WTC11 (cell line): ENCODE data around the gene FNDC3B. TPM values are rescaled to one million over a fixed set of nuclear protein-coding genes. Genes with fewer than 3 reads are reported as not detected.

Experiments
- ATAC-seq: fragments of 200-7000 bp; cut with Tn5 transposase; 2 replicates; pipeline ENCODE4 v1.10.0; 2021; ENCODE audit warnings: mild to moderate bottlenecking, moderate library complexity
- CTCF ChIA-PET: fragments of 300-600 bp; sonication (Branson Sonifier 250); formaldehyde crosslinking; loops from one replicate; lab custom pipeline; 2021; ENCODE audit warnings: antibody characterized with exemption; lab: Charles Lee
- POLR2A ChIA-PET: fragments of 350-600 bp; sonication (Branson Sonifier 250); formaldehyde crosslinking; loops from one replicate; lab custom pipeline; 2021; ENCODE audit warnings: antibody characterized with exemption; lab: Charles Lee
- DNase-seq: peaks from one replicate; pipeline ENCODE4 v3.0.0; 2021; ENCODE audit warnings: low spot score
- H3K27ac Mint-ChIP-seq: 2 replicates; pipeline ENCODE4 v1.8.0; 2021; ENCODE audit warnings: mixed read lengths
- H3K27me3 Mint-ChIP-seq: 2 replicates; pipeline ENCODE4 v1.8.0; 2021; ENCODE audit warnings: low read depth, mild to moderate bottlenecking, moderate library complexity, mixed read lengths
- H3K36me3 Mint-ChIP-seq: 2 replicates; pipeline ENCODE4 v1.8.0; 2021; ENCODE audit warnings: mixed read lengths
- H3K4me1 Mint-ChIP-seq: 2 replicates; pipeline ENCODE4 v1.8.0; 2022; ENCODE audit warnings: mixed read lengths
- H3K4me3 Mint-ChIP-seq: 2 replicates; pipeline ENCODE4 v1.8.0; 2021; ENCODE audit warnings: mild to moderate bottlenecking, moderate library complexity, mixed read lengths
- H3K9me3 Mint-ChIP-seq: 2 replicates; pipeline ENCODE4 v1.8.0; 2021; ENCODE audit warnings: mixed read lengths
- AFF4 ChIP-seq: sonication (generic); formaldehyde crosslinking; IDR thresholded peaks from 2 replicates; pipeline ENCODE4 v1.8.1; 2023; ENCODE audit warnings: mild to moderate bottlenecking, missing genetic modification reagents, borderline replicate concordance
- ERG ChIP-seq: fragments of 250-450 bp; sonication (Bioruptor Pico); IDR thresholded peaks from 2 replicates; pipeline ENCODE4 v1.8.0; 2021; ENCODE audit warnings: mild to moderate bottlenecking
- FOXJ3 ChIP-seq: sonication (generic); formaldehyde crosslinking; IDR thresholded peaks from 2 replicates; pipeline ENCODE4 v1.9.0; 2021; ENCODE audit warnings: missing genetic modification reagents, mild to moderate bottlenecking, borderline replicate concordance
- FOXK1 ChIP-seq: sonication (generic); formaldehyde crosslinking; IDR thresholded peaks from 2 replicates; pipeline ENCODE4 v1.8.0; 2022; ENCODE audit warnings: mild to moderate bottlenecking, moderate library complexity, missing genetic modification reagents
- FOXP1 ChIP-seq: sonication (generic); formaldehyde crosslinking; IDR thresholded peaks from 2 replicates; pipeline ENCODE4 v1.8.0; 2022; ENCODE audit warnings: missing genetic modification reagents, mild to moderate bottlenecking, moderate library complexity, borderline replicate concordance
- JAZF1 ChIP-seq: fragments of 250-450 bp; sonication (Bioruptor Pico); IDR thresholded peaks from 2 replicates; pipeline ENCODE4 v1.9.0; 2021; ENCODE audit warnings: moderate library complexity, mild to moderate bottlenecking, inconsistent platforms
- JUN ChIP-seq: sonication (generic); formaldehyde crosslinking; IDR thresholded peaks from 2 replicates; pipeline ENCODE4 v1.8.0; 2023; ENCODE audit warnings: mild to moderate bottlenecking, missing genetic modification reagents
- MYBL2 ChIP-seq: sonication (generic); formaldehyde crosslinking; IDR thresholded peaks from 2 replicates; pipeline ENCODE4 v1.8.1; 2023; ENCODE audit warnings: mild to moderate bottlenecking, moderate library complexity, missing genetic modification reagents
- NFATC4 ChIP-seq: fragments of 250-450 bp; sonication (Bioruptor Pico); IDR thresholded peaks from 2 replicates; pipeline ENCODE4 v1.9.0; 2021; ENCODE audit warnings: mild to moderate bottlenecking
- NR3C1 ChIP-seq: sonication (generic); formaldehyde crosslinking; conservative IDR thresholded peaks from 2 replicates; pipeline ENCODE4 v1.8.1; 2023; ENCODE audit warnings: low read depth, mild to moderate bottlenecking, missing genetic modification reagents
- OVOL2 ChIP-seq: fragments of 250-450 bp; sonication (Bioruptor Pico); IDR thresholded peaks from 2 replicates; pipeline ENCODE4 v1.9.0; 2021; ENCODE audit warnings: mild to moderate bottlenecking, borderline replicate concordance
- SMAD4 ChIP-seq: sonication (generic); formaldehyde crosslinking; IDR thresholded peaks from 2 replicates; pipeline ENCODE4 v1.8.0; 2022; ENCODE audit warnings: mild to moderate bottlenecking, missing genetic modification reagents
- SP1 ChIP-seq: sonication (generic); formaldehyde crosslinking; conservative IDR thresholded peaks from 2 replicates; pipeline ENCODE4 v1.8.1; 2022; ENCODE audit warnings: missing genetic modification reagents
- ZNF121 ChIP-seq: sonication (generic); formaldehyde crosslinking; IDR thresholded peaks from 2 replicates; pipeline ENCODE4 v1.8.0; 2023; ENCODE audit warnings: missing genetic modification reagents
- total RNA-seq: library from RNA; stranded (reverse); gene quantifications from 3 replicates; pipeline ENCODE4 v1.2.3, GENCODE V29; 2021
- TF ChIP-seq, protein P1 (sequence below): sonication (generic); formaldehyde crosslinking; IDR thresholded peaks from 2 replicates; pipeline ENCODE4 v1.8.1; 2022; ENCODE audit warnings: low read depth, missing genetic modification reagents, borderline replicate concordance
- TF ChIP-seq, protein P2 (sequence below): fragments of 250-450 bp; sonication (Bioruptor Pico); conservative IDR thresholded peaks from 2 replicates; pipeline ENCODE4 v1.9.0; 2021; ENCODE audit warnings: mild to moderate bottlenecking
- TF ChIP-seq, protein P3 (sequence below): sonication (generic); formaldehyde crosslinking; IDR thresholded peaks from 2 replicates; pipeline ENCODE4 v1.8.1; 2022; ENCODE audit warnings: mild to moderate bottlenecking, missing genetic modification reagents, moderate library complexity, borderline replicate concordance
- TF ChIP-seq, protein P4 (sequence below): sonication (generic); formaldehyde crosslinking; IDR thresholded peaks from 2 replicates; pipeline ENCODE4 v1.8.1; 2023; ENCODE audit warnings: mild to moderate bottlenecking, missing genetic modification reagents, moderate library complexity
- TF ChIP-seq, protein P5 (sequence below): fragments of 250-450 bp; sonication (Bioruptor Pico); IDR thresholded peaks from 2 replicates; pipeline ENCODE4 v1.9.0; 2021; ENCODE audit warnings: moderate library complexity, mild to moderate bottlenecking, inconsistent platforms, borderline replicate concordance
- TF ChIP-seq, protein P6 (sequence below): sonication (generic); formaldehyde crosslinking; IDR thresholded peaks from 2 replicates; pipeline ENCODE4 v1.8.0; 2022; ENCODE audit warnings: mild to moderate bottlenecking, missing genetic modification reagents

The FNDC3B gene
- total RNA-seq, 1 experiment from 2014 or later: 42.8 TPM

DNA sequence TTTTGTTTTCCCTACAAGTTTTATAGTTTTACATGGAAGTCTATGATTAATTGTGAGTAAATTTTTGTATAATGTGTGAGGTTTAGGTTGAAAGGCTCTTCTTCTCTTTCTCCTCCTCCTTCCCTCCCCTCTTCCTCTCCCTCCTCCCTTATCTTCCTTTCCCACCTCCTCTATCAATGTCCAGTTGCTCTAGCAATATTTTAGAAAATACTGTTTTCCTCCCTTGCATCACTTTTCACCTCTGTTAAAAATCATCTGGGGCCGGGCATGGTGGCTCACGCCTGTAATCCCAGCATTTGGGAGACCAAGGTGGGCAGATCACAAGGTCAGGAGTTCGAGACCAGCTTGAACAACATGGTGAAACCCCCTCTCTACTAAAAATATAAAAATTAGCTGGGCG is 119.4 kb downstream of the FNDC3B start:
- Mint-ChIP-seq H3K9me3 (no peaks in the 10 kb centered on the region), H3K4me1 (peaks cover 89% of the 10 kb centered on the region), H3K36me3 (no peaks in the 10 kb centered on the region), H3K27me3 (no peaks in the 10 kb centered on the region), H3K27ac (no peak overlapping the region), H3K4me3 (no peak overlapping the region)
- no peak for TF ChIP-seq NR3C1 (CRISPR knock-in tag)
- TF ChIP-seq, protein P1, sequence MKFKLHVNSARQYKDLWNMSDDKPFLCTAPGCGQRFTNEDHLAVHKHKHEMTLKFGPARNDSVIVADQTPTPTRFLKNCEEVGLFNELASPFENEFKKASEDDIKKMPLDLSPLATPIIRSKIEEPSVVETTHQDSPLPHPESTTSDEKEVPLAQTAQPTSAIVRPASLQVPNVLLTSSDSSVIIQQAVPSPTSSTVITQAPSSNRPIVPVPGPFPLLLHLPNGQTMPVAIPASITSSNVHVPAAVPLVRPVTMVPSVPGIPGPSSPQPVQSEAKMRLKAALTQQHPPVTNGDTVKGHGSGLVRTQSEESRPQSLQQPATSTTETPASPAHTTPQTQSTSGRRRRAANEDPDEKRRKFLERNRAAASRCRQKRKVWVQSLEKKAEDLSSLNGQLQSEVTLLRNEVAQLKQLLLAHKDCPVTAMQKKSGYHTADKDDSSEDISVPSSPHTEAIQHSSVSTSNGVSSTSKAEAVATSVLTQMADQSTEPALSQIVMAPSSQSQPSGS (CRISPR knock-in tag): no peak
- TF ChIP-seq, protein P2, sequence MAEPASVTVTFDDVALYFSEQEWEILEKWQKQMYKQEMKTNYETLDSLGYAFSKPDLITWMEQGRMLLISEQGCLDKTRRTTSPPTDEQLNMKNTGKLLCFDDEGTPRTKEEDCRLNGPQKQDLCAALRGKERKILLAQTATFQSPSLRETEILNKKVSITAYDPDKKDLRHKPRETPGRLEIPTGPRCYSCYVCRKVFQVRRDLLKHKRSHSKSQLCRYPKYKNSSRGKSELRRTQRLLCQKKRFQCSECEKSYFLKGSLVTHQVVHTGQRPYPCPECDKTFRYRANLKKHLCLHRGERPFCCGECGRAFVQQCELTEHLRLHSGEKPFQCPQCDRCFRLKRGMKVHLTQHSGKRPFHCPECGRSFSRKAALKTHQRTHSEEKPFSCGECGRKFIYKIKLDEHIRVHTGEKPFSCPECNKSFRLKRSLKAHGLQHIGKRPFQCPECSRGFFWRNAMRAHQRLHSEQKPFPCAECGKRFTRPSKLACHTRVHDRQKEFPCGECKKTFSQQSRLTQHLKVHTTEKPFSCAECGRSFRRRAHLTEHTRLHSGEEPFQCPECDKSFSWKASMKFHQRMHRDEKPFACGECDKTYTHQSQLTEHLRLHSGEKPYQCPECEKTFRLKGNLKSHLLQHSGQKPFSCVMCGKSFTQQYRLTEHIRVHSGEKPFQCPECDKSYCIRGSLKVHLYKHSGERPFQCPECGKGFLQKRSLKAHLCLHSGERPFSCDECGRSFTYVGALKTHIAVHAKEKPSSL (CRISPR knock-in tag): no peak
- no peak for TF ChIP-seq FOXJ3
- no peak for TF ChIP-seq AFF4 (CRISPR knock-in tag)
- no peak for TF ChIP-seq NFATC4
- TF ChIP-seq JAZF1 (CRISPR knock-in tag): no peak
- TF ChIP-seq, protein P3, sequence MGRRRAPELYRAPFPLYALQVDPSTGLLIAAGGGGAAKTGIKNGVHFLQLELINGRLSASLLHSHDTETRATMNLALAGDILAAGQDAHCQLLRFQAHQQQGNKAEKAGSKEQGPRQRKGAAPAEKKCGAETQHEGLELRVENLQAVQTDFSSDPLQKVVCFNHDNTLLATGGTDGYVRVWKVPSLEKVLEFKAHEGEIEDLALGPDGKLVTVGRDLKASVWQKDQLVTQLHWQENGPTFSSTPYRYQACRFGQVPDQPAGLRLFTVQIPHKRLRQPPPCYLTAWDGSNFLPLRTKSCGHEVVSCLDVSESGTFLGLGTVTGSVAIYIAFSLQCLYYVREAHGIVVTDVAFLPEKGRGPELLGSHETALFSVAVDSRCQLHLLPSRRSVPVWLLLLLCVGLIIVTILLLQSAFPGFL: no peak
- TF ChIP-seq FOXK1 (CRISPR knock-in tag): no peak
- no peak for TF ChIP-seq SP1
- TF ChIP-seq FOXP1 (CRISPR knock-in tag): no peak
- no peak for TF ChIP-seq JUN (CRISPR knock-in tag)
- TF ChIP-seq SMAD4 (CRISPR knock-in tag): no peak
- no peak for TF ChIP-seq OVOL2 (CRISPR knock-in tag)
- TF ChIP-seq, protein P4, sequence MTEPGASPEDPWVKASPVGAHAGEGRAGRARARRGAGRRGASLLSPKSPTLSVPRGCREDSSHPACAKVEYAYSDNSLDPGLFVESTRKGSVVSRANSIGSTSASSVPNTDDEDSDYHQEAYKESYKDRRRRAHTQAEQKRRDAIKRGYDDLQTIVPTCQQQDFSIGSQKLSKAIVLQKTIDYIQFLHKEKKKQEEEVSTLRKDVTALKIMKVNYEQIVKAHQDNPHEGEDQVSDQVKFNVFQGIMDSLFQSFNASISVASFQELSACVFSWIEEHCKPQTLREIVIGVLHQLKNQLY (CRISPR knock-in tag): no peak
- TF ChIP-seq MYBL2 (CRISPR knock-in tag): no peak
- TF ChIP-seq ZNF121 (CRISPR knock-in tag): no peak
- CTCF ChIA-PET: no interaction called here
- no peak for DNase-seq
- POLR2A ChIA-PET: no interaction called here
- ATAC-seq: no peak

GRCh38 chr3:172159376-172159775 is 120.0 kb downstream of the FNDC3B start:
- CTCF ChIA-PET: no interaction called here
- TF ChIP-seq, protein P5, sequence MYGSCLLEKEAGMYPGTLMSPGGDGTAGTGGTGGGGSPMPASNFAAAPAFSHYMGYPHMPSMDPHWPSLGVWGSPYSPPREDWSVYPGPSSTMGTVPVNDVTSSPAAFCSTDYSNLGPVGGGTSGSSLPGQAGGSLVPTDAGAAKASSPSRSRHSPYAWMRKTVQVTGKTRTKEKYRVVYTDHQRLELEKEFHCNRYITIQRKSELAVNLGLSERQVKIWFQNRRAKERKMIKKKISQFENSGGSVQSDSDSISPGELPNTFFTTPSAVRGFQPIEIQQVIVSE: no peak
- TF ChIP-seq FOXP1 (CRISPR knock-in tag): no peak
- TF ChIP-seq MYBL2 (CRISPR knock-in tag): no peak
- no peak for TF ChIP-seq OVOL2 (CRISPR knock-in tag)
- TF ChIP-seq, protein P6, sequence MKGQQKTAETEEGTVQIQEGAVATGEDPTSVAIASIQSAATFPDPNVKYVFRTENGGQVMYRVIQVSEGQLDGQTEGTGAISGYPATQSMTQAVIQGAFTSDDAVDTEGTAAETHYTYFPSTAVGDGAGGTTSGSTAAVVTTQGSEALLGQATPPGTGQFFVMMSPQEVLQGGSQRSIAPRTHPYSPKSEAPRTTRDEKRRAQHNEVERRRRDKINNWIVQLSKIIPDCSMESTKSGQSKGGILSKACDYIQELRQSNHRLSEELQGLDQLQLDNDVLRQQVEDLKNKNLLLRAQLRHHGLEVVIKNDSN (CRISPR knock-in tag): no peak
- no peak for TF ChIP-seq ERG (CRISPR knock-in tag)

More at GRCh38 chr3:172159376-172159775, 120.0 kb downstream of the FNDC3B start:
- no peaks in the 10 kb centered on the region for H3K27me3 Mint-ChIP-seq
- H3K9me3 Mint-ChIP-seq: no peaks in the 10 kb centered on the region
- H3K4me3 Mint-ChIP-seq: no peak overlapping the region
- H3K4me1 Mint-ChIP-seq: peaks cover 82% of the 10 kb centered on the region
- DNase-seq (no peak), ATAC-seq (no peak)
- POLR2A ChIA-PET: no interaction called here
- H3K36me3 Mint-ChIP-seq: no peaks in the 10 kb centered on the region
- H3K27ac Mint-ChIP-seq: peak overlapping the region; percentile 49
